Naive thymus-derived CD4-positive, alpha-beta T cell (primary cell): ENCODE measurements around the gene DENND1B. TPM values are rescaled to one million over a fixed set of nuclear protein-coding genes. Genes with fewer than 3 reads are reported as not detected.
"Not testable (repeated sequence)": the region's sequence is repeated elsewhere in the genome, so short reads cannot be mapped to it uniquely, and the experiment has no call there.

Experiments
- ATAC-seq: fragments of 150-1000 bp; cut with Tn5 transposase; 2 replicates; pipeline ENCODE4 v1.10.0; 2021; ENCODE audit warnings: mild to moderate bottlenecking, moderate library complexity
- CTCF ChIA-PET: fragments of 350-600 bp; sonication (Branson Sonifier 250); formaldehyde crosslinking; loops from one replicate; lab custom pipeline; 2021; ENCODE audit warnings: antibody characterized with exemption; lab: Charles Lee
- POLR2A ChIA-PET: fragments of 350-600 bp; sonication (Branson Sonifier 250); formaldehyde crosslinking; loops from one replicate; lab custom pipeline; 2021; ENCODE audit warnings: antibody characterized with exemption, inconsistent platforms; lab: Charles Lee
- DNase-seq, 9 donors: peaks; one replicate each; pipeline versions ENCODE4 v3.0.0 to v3.0.0-alpha.2; 2020 to 2022; ENCODE audit warnings: mixed read lengths in 1 of 9
- H3K27ac ChIP-seq: one replicate; pipeline ENCODE4 v1.7.0; 2013; ENCODE audit warnings: mild to moderate bottlenecking, low read depth, low read length, moderate library complexity
- H3K27me3 ChIP-seq, 2 donors: one replicate each; pipeline ENCODE4 v1.7.0; 2013; ENCODE audit warnings: low read length in 2 of 2, mild to moderate bottlenecking in 2 of 2, moderate library complexity in 2 of 2; ENCODE audit not compliant: control insufficient read depth in 2 of 2, insufficient read depth in 2 of 2
- H3K36me3 ChIP-seq, 3 experiments: 1 replicate in 2 of 3; 2 replicates in 1 of 3; pipeline ENCODE4 v1.7.0; 2013; ENCODE audit warnings: low read length in 3 of 3, mild to moderate bottlenecking in 3 of 3, moderate library complexity in 1 of 3; ENCODE audit not compliant: insufficient read depth in 3 of 3, control insufficient read depth in 2 of 3
- H3K4me1 ChIP-seq, 2 donors: one replicate each; pipeline ENCODE4 v1.7.0; 2013; ENCODE audit warnings: low read length in 2 of 2, mild to moderate bottlenecking in 2 of 2, moderate library complexity in 1 of 2; ENCODE audit not compliant: control insufficient read depth in 2 of 2, insufficient read depth in 2 of 2
- H3K4me3 ChIP-seq: 2 replicates; pipeline ENCODE4 v1.7.0; 2013; ENCODE audit warnings: mild to moderate bottlenecking, low read length
- H3K9me3 ChIP-seq, 3 experiments: 1 replicate in 2 of 3; 2 replicates in 1 of 3; pipeline ENCODE4 v1.7.0; 2013; ENCODE audit warnings: low read length in 3 of 3; ENCODE audit not compliant: control insufficient read depth in 2 of 3
- H3K27ac Mint-ChIP-seq, 9 donors: one replicate each; pipeline ENCODE4 v1.8.0; 2020 to 2022; ENCODE audit warnings: mixed read lengths in 9 of 9, mild to moderate bottlenecking in 8 of 9, moderate library complexity in 5 of 9, inconsistent platforms in 2 of 9
- H3K27me3 Mint-ChIP-seq, 5 donors: one replicate each; pipeline ENCODE4 v1.8.0; 2021 to 2022; ENCODE audit warnings: mixed read lengths in 5 of 5, mild to moderate bottlenecking in 1 of 5
- H3K36me3 Mint-ChIP-seq, 5 donors: one replicate each; pipeline ENCODE4 v1.8.0; 2020 to 2022; ENCODE audit warnings: mixed read lengths in 5 of 5, mild to moderate bottlenecking in 3 of 5, inconsistent platforms in 1 of 5
- H3K4me1 Mint-ChIP-seq, 7 donors: one replicate each; pipeline ENCODE4 v1.8.0; 2020 to 2022; ENCODE audit warnings: mixed read lengths in 7 of 7, mild to moderate bottlenecking in 3 of 7, inconsistent platforms in 1 of 7
- H3K4me3 Mint-ChIP-seq, 10 donors: one replicate each; pipeline ENCODE4 v1.8.0; 2020 to 2022; ENCODE audit warnings: mild to moderate bottlenecking in 10 of 10, mixed read lengths in 10 of 10, moderate library complexity in 6 of 10, inconsistent platforms in 2 of 10
- H3K9me3 Mint-ChIP-seq, 11 donors: one replicate each; pipeline ENCODE4 v1.8.0; 2020 to 2022; ENCODE audit warnings: mixed read lengths in 11 of 11, mild to moderate bottlenecking in 4 of 11, inconsistent platforms in 1 of 11, moderate library complexity in 1 of 11
- intact Hi-C, 2 donors: fragments of 100-400 bp; cut with micrococcal nuclease; formaldehyde crosslinking; loops; one replicate each; pipeline ENCODE4 v1.15.1; 2023
- polyA plus RNA-seq, 2 donors: library from polyadenylated mRNA; unstranded; fragments of 300-500 nt; fragmentation: Illumina TruSeq; gene quantifications; one replicate each; pipeline ENCODE4 v1.2.3, GENCODE V29; 2021
- total RNA-seq, 6 experiments: library from RNA in 5 of 6; stranded (reverse) in 5 of 6; gene quantifications; 1 replicate in 5 of 6; 2 replicates in 1 of 6; pipeline ENCODE4 v1.2.3 and lab custom pipeline; 2021 to 2026

Gene DENND1B
- total and polyA plus RNA-seq, 7 experiments from 2014 or later = 7.3 to 28.7 (median 18.2) TPM

DNA sequence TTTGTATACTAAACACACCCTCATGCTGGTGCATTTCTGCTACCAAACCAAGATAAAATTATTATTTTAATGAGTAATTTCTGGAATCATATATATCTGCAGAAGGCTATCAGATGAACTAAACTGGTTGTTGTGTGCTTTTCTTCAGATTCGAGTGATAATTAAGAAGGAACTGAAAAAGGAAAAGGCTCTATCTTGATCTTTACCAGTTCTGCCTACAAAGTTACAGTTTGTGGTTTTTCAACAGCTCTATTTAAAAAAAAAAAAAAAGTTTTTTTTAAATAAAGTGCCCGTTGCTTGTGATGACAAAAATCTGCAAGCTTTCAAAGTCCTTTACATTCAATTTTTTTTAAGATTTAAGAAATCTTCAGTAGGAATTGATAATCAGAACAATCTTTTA lies 13.6 kb downstream of the DENND1B start:
- ATAC-seq (peak; percentile 52), DNase-seq (peak in 1 of 9 donors; percentile 15)
- peaks cover 0 to 9% of the 10 kb centered on the region in 2 donors for H3K4me1 ChIP-seq
- intact Hi-C loops = no loop called here
- no peaks in the 10 kb centered on the region for H3K36me3 ChIP-seq
- CTCF ChIA-PET = interaction anchor here (0.7 to 0.9 kb wide), 2 partner anchors 14 to 180 kb away, joined by 4 to 6 read pairs; no protein-coding TSS in a partner anchor
- Mint-ChIP-seq H3K36me3 (peaks cover 0 to 25% (median 0%) of the 10 kb centered on the region in 5 donors), H3K27ac (no peak overlapping the region), H3K27me3 (no peaks in the 10 kb centered on the region), H3K4me3 (peak overlapping the region in 2 of 10 donors; percentile 33 to 39), H3K4me1 (peaks cover 19 to 73% (median 52%) of the 10 kb centered on the region in 7 donors), H3K9me3 (peaks cover 0 to 2% (median 0%) of the 10 kb centered on the region in 11 donors)
- H3K27me3 ChIP-seq = no peaks in the 10 kb centered on the region
- POLR2A ChIA-PET = interaction anchor here (0.8 kb wide), 1 partner anchor 14 kb away, joined by 3 read pairs; no protein-coding TSS in a partner anchor
- no peaks in the 10 kb centered on the region for H3K9me3 ChIP-seq
- H3K4me3 ChIP-seq = no peak overlapping the region
- no peak overlapping the region for H3K27ac ChIP-seq

- POLR2A ChIA-PET = interaction anchor here (1.0 kb wide), 1 partner anchor 30 kb away, joined by 8 read pairs; no protein-coding TSS in a partner anchor
These were observed 19.7 kb downstream of the DENND1B start for GRCh38 chr1:197755553-197755952.

GRCh38 chr1:197752652-197753164 lies 22.6 kb downstream of the DENND1B start:
- H3K36me3 ChIP-seq, ATAC-seq, DNase-seq, CTCF ChIA-PET, H3K4me1 ChIP-seq, H3K9me3 Mint-ChIP-seq, intact Hi-C loops, H3K27ac Mint-ChIP-seq, H3K9me3 ChIP-seq, H3K4me3 ChIP-seq, H3K27me3 Mint-ChIP-seq, H3K27ac ChIP-seq, H3K27me3 ChIP-seq, POLR2A ChIA-PET, H3K4me3 Mint-ChIP-seq: not testable (repeated sequence)
- H3K4me1 Mint-ChIP-seq = peaks cover 21 to 63% (median 49%) of the 10 kb centered on the region in 7 donors
- H3K36me3 Mint-ChIP-seq = peaks cover 0 to 45% (median 31%) of the 10 kb centered on the region in 5 donors

More at GRCh38 chr1:197755553-197755952, 19.7 kb downstream of the DENND1B start:
- H3K36me3 Mint-ChIP-seq = peaks cover 0 to 34% (median 27%) of the 10 kb centered on the region in 5 donors
- H3K27ac ChIP-seq, DNase-seq, H3K9me3 Mint-ChIP-seq, ATAC-seq, intact Hi-C loops, H3K4me1 ChIP-seq, H3K4me3 ChIP-seq, H3K27me3 Mint-ChIP-seq, H3K9me3 ChIP-seq, H3K36me3 ChIP-seq, H3K27me3 ChIP-seq: not testable (repeated sequence)
- H3K27ac Mint-ChIP-seq = peak overlapping the region in 1 of 9 donors; percentile 45
- CTCF ChIA-PET = interaction anchor here (0.7 kb wide), 2 partner anchors 159 to 852 kb away, joined by 4 to 8 read pairs; no protein-coding TSS in a partner anchor
- H3K4me3 Mint-ChIP-seq = peak overlapping the region in 1 of 10 donors; percentile 25
- H3K4me1 Mint-ChIP-seq = peaks cover 8 to 48% (median 35%) of the 10 kb centered on the region in 7 donors

GRCh38 chr1:197750366-197750765 lies 24.9 kb downstream of the DENND1B start:
- ATAC-seq (no peak), DNase-seq (no peak)
- peak overlapping the region in 1 of 9 donors; percentile 12 for H3K27ac Mint-ChIP-seq

DNA sequence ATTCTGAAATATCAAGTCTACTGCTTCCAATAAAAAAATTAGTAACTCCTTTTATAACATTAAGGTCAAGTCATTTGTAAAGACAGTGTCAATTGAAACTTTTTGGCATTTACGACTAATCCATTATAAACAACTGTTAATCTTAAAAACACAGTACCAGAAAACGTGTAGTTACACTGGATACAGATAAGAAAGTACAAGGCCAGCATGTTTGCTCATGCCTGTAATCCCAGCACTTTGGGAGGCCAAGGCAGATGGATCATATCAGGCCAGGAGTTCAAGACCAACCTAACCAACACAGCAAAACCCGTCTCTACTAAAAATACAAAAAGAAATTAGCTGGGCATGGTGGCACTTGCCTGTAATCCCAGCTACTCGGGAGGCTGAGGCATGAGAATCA lies 29.4 kb downstream of the DENND1B start:
- H3K4me3 ChIP-seq = no peak overlapping the region
- Mint-ChIP-seq H3K36me3 (peaks cover 5 to 38% (median 28%) of the 10 kb centered on the region in 5 donors), H3K27me3 (no peaks in the 10 kb centered on the region), H3K4me1 (peaks cover 41 to 88% (median 73%) of the 10 kb centered on the region in 7 donors), H3K27ac (peak overlapping the region in 1 of 9 donors; percentile 17), H3K9me3 (peaks cover 0 to 4% (median 0%) of the 10 kb centered on the region in 11 donors), H3K4me3 (no peak overlapping the region)
- H3K27ac ChIP-seq = no peak overlapping the region
- no peaks in the 10 kb centered on the region for H3K9me3 ChIP-seq
- POLR2A ChIA-PET = no interaction called here
- no peaks in the 10 kb centered on the region for H3K27me3 ChIP-seq
- H3K4me1 ChIP-seq = peaks cover 0 to 7% of the 10 kb centered on the region in 2 donors
- CTCF ChIA-PET = no interaction called here
- intact Hi-C loops = no loop called here
- H3K36me3 ChIP-seq = no peaks in the 10 kb centered on the region
- DNase-seq (no peak), ATAC-seq (no peak)

More at GRCh38 chr1:197750366-197750765, 24.9 kb downstream of the DENND1B start:
- Mint-ChIP-seq H3K9me3 (peaks cover 0 to 6% (median 0%) of the 10 kb centered on the region in 11 donors), H3K27me3 (no peaks in the 10 kb centered on the region), H3K36me3 (peaks cover 5 to 47% (median 39%) of the 10 kb centered on the region in 5 donors), H3K4me1 (peaks cover 25 to 57% (median 51%) of the 10 kb centered on the region in 7 donors), H3K4me3 (peak overlapping the region in 3 of 10 donors; percentile 10 to 25 (median 10))
- ChIA-PET POLR2A (interaction anchor here (0.7 kb wide), 1 partner anchor 23 kb away, joined by 3 read pairs; no protein-coding TSS in a partner anchor), CTCF (no interaction called here)
- Histone ChIP-seq H3K9me3 (no peaks in the 10 kb centered on the region), H3K36me3 (no peaks in the 10 kb centered on the region), H3K4me3 (no peak overlapping the region), H3K27ac (no peak overlapping the region), H3K4me1 (peaks cover 3 to 7% of the 10 kb centered on the region in 2 donors), H3K27me3 (no peaks in the 10 kb centered on the region)
- intact Hi-C loops = no loop called here

DNA sequence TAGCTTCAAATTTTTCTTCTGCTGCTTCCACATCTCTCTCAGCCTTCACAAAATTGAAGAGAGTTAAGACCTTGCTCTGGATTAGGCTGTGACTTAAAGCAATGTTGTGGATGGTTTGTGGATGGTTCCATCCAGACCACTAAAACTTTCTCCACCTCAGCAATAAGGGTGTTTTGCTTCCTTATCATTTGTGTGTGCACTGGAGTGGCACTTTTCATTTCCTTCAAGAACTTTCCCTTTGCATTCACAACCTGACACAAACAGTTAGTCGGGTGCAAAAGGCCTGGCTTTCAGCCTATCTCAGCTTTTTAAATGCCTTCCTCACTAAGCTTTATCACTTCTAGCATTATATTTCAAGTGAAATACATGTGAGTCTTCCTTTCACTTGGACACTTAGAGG lies 30.3 kb downstream of the DENND1B start:
- H3K4me1 ChIP-seq = peaks cover 0 to 7% of the 10 kb centered on the region in 2 donors
- H3K36me3 Mint-ChIP-seq = peaks cover 5 to 32% (median 27%) of the 10 kb centered on the region in 5 donors
- H3K27me3 ChIP-seq = no peaks in the 10 kb centered on the region
- DNase-seq (no peak), ATAC-seq (no peak)
- H3K9me3 ChIP-seq = no peaks in the 10 kb centered on the region
- H3K4me3 ChIP-seq = no peak overlapping the region
- peak overlapping the region in 2 of 10 donors; percentile 16 to 38 for H3K4me3 Mint-ChIP-seq
- CTCF ChIA-PET = no interaction called here
- POLR2A ChIA-PET = no interaction called here
- peak overlapping the region in 1 of 9 donors; percentile 5 for H3K27ac Mint-ChIP-seq
- H3K36me3 ChIP-seq = no peaks in the 10 kb centered on the region
- H3K4me1 Mint-ChIP-seq = peaks cover 35 to 85% (median 69%) of the 10 kb centered on the region in 7 donors
- no peaks in the 10 kb centered on the region for H3K27me3 Mint-ChIP-seq
- intact Hi-C loops = no loop called here
- no peak overlapping the region for H3K27ac ChIP-seq
- peaks cover 0 to 4% (median 0%) of the 10 kb centered on the region in 11 donors for H3K9me3 Mint-ChIP-seq
